ENCODE results near the gene MMP24OS.

Gene MMP24OS

GRCh38 chr20:35243986-35244385, 33.9 kb downstream of the MMP24OS start:
- no peak for DNase-seq

DNA sequence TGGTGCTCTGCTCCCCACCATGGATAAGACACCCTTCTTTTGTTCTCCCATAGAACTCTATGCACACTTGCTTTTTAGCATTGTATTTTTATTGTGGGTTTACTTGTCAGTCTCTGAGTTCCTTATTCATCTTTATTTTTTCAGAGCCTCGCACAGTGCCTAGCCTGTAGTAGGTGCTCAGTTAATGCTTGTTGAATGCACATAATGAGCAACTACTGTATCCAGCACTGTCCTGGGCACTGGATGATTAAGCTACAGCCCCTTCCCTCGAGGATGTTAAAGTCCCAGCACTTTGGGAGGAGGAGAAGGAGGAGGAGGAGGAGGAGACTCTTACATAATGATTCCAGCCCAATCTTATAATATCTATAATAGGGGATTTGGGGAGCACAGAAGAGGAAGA, 34.6 kb downstream of the MMP24OS start:
- DNase-seq: no peak

GRCh38 chr20:35240811-35241293, 37.1 kb downstream of the MMP24OS start:
- no peak for DNase-seq

GRCh38 chr20:35240083-35240810, 37.7 kb downstream of the MMP24OS start:
- DNase-seq: no peak

- DNase-seq: no peak
These were observed 39.2 kb downstream of the MMP24OS start for GRCh38 chr20:35238735-35239134.

GRCh38 chr20:35238170-35238569, 39.8 kb downstream of the MMP24OS start:
- no peak for DNase-seq

GRCh38 chr20:35237486-35237885, 40.4 kb downstream of the MMP24OS start:
- no peak for DNase-seq

- no peak for DNase-seq
These were observed 42.0 kb downstream of the MMP24OS start for GRCh38 chr20:35235881-35236280.

DNA sequence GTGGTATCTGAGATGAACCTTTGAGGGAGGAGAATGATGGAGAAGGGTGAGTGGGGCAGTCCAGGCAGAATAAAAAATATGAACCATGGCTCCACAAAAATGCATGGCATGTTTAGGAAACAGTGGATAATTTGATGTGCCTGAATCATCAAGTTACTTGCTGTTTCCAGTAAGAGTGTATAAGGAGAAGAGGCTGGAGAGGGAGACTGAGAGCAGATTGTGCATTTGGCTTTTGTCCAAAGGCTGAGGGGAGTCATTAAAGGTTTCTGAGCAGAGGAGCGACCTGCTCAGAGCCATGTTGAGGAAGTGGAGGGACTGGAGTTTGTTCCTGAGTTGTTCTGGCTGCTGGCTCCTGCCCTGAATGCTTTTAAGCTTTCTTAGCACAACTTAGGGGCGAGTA, 45.3 kb downstream of the MMP24OS start:
- no peak for DNase-seq

GRCh38 chr20:35226884-35227681, 50.8 kb downstream of the MMP24OS start:
- DNase-seq: peak; percentile 82
